Common myeloid progenitor, CD34-positive (primary cell): ENCODE data around the gene CLCN4.
A peak's percentile ranks its signal among the peaks of the same experiment; 100 is the strongest.

Experiments used
- CTCF ChIA-PET: fragments of 350-600 bp; sonication (Branson Sonifier 250); formaldehyde crosslinking; loops from one replicate; lab custom pipeline; 2021; ENCODE audit warnings: antibody characterized with exemption; lab: Charles Lee
- POLR2A ChIA-PET: fragments of 350-600 bp; sonication (Branson Sonifier 250); formaldehyde crosslinking; loops from one replicate; lab custom pipeline; 2021; ENCODE audit warnings: antibody characterized with exemption; lab: Charles Lee
- DNase-seq, 3 donors: peaks; one replicate each; pipeline versions ENCODE4 v3.0.0 to v3.0.0-alpha.2; 2013
- H3K27ac ChIP-seq, 2 experiments: 1 replicate in 1 of 2; 2 replicates in 1 of 2; pipeline ENCODE4 v1.7.0; 2013; ENCODE audit warnings: inconsistent platforms in 2 of 2, low read length in 2 of 2, mild to moderate bottlenecking in 2 of 2, low read depth in 1 of 2, moderate library complexity in 1 of 2; ENCODE audit not compliant: severe bottlenecking in 2 of 2, insufficient read depth in 1 of 2, poor library complexity in 1 of 2
- H3K27me3 ChIP-seq, 5 experiments: replicated peaks in 2 of 5; 1 replicate in 3 of 5; 2 replicates in 2 of 5; pipeline versions ENCODE4 v1.6.1 to v1.7.0; 2013; ENCODE audit warnings: low read length in 4 of 5, mild to moderate bottlenecking in 2 of 5, moderate library complexity in 2 of 5, inconsistent platforms in 1 of 5; ENCODE audit not compliant: insufficient read depth in 5 of 5, control insufficient read depth in 4 of 5
- H3K36me3 ChIP-seq, 4 experiments: 1 replicate in 2 of 4; 2 replicates in 2 of 4; pipeline versions ENCODE4 v1.6.1 to v1.7.0; 2013; ENCODE audit warnings: low read length in 3 of 4, control low read depth in 1 of 4, mild to moderate bottlenecking in 1 of 4; ENCODE audit not compliant: control insufficient read depth in 4 of 4, insufficient read depth in 4 of 4
- H3K4me1 ChIP-seq, 4 experiments: 1 replicate in 3 of 4; 2 replicates in 1 of 4; pipeline versions ENCODE4 v1.6.1 to v1.7.1; 2013; ENCODE audit warnings: low read length in 3 of 4, mild to moderate bottlenecking in 3 of 4, control low read depth in 1 of 4, inconsistent platforms in 1 of 4, moderate library complexity in 1 of 4; ENCODE audit not compliant: control insufficient read depth in 4 of 4, insufficient read depth in 4 of 4; ENCODE audit errors: control extremely low read depth in 1 of 4
- H3K4me3 ChIP-seq, 7 experiments: 1 replicate in 4 of 7; 2 replicates in 3 of 7; pipeline versions ENCODE4 v1.5.1 to v1.7.0; 2013; ENCODE audit warnings: mild to moderate bottlenecking in 7 of 7, low read length in 6 of 7, moderate library complexity in 6 of 7, inconsistent platforms in 2 of 7, low read depth in 2 of 7, control low read depth in 1 of 7; ENCODE audit not compliant: insufficient read depth in 4 of 7, control insufficient read depth in 1 of 7; ENCODE audit errors: extremely low read depth in 1 of 7
- H3K9me3 ChIP-seq, 5 experiments: 1 replicate in 4 of 5; 2 replicates in 1 of 5; pipeline versions ENCODE4 v1.6.1 to v1.7.1; 2013; ENCODE audit warnings: low read length in 4 of 5, mild to moderate bottlenecking in 2 of 5, inconsistent platforms in 1 of 5, low read depth in 1 of 5, moderate library complexity in 1 of 5; ENCODE audit not compliant: control insufficient read depth in 4 of 5, insufficient read depth in 2 of 5; ENCODE audit errors: control extremely low read depth in 1 of 5
- WGBS: methylation state at CpG from one replicate; pipeline ENCODE4 v1.1.5; 2013; ENCODE audit not compliant: insufficient coverage; 5-methylcytosine and 5-hydroxymethylcytosine counted together

The CLCN4 gene

DNA sequence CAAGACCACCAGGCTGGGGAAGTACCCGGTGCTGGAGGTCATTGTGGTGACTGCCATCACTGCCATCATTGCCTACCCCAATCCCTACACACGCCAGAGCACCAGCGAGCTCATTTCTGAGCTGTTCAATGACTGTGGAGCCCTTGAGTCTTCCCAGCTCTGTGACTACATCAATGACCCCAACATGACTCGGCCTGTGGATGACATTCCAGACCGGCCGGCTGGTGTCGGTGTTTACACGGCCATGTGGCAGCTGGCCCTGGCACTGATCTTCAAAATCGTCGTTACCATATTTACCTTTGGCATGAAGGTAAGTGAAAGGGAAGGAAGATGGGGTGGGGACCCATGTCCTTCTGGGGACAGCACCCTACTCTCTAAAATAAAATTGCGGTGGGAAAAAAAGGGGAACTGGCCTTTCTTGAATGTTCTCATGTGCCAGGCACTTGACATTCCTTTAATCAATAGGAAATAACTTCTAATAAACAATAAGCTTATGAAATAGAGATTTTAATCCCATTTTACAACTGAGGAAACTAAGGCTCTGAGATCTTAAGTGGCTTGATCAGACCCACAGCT lies 51.6 kb downstream of the CLCN4 start:
- Histone ChIP-seq H3K27me3 (no peaks in the 10 kb centered on the region), H3K27ac (no peak overlapping the region), H3K4me3 (no peak overlapping the region), H3K9me3 (no peaks in the 10 kb centered on the region), H3K4me1 (no peaks in the 10 kb centered on the region), H3K36me3 (no peaks in the 10 kb centered on the region)
- ChIA-PET CTCF (interaction anchor here (1.4 to 2.2 kb wide), 2 partner anchors 11 to 18 kb away, joined by 3 to 5 read pairs; no protein-coding TSS in a partner anchor), POLR2A (no interaction called here)
- WGBS, result 93% methylated on average over 4 of the region's 11 CpGs
- no peak for DNase-seq

GRCh38 chrX:10208953-10209352 lies 52.2 kb downstream of the CLCN4 start:
- POLR2A ChIA-PET, result no interaction called here
- no peaks in the 10 kb centered on the region for H3K27me3 ChIP-seq
- CTCF ChIA-PET, result interaction anchor here (1.2 to 2.2 kb wide), 3 partner anchors 12 to 22 kb away, joined by 3 to 5 read pairs (median 3); no protein-coding TSS in a partner anchor
- no peaks in the 10 kb centered on the region for H3K4me1 ChIP-seq
- no peaks in the 10 kb centered on the region for H3K9me3 ChIP-seq
- no peak overlapping the region for H3K4me3 ChIP-seq
- H3K27ac ChIP-seq, result no peak overlapping the region
- no peak for DNase-seq
- 75% methylated on average over 4 of the region's 4 CpGs for WGBS
- no peaks in the 10 kb centered on the region for H3K36me3 ChIP-seq

GRCh38 chrX:10212395-10212794 lies 55.6 kb downstream of the CLCN4 start:
- ChIA-PET CTCF (no interaction called here), POLR2A (no interaction called here)
- no peaks in the 10 kb centered on the region for H3K36me3 ChIP-seq
- H3K9me3 ChIP-seq, result no peaks in the 10 kb centered on the region
- H3K4me3 ChIP-seq, result no peak overlapping the region
- H3K4me1 ChIP-seq, result no peaks in the 10 kb centered on the region
- H3K27me3 ChIP-seq, result no peaks in the 10 kb centered on the region
- DNase-seq, result no peak
- H3K27ac ChIP-seq, result no peak overlapping the region
- WGBS, result 93% methylated on average over 12 of the region's 15 CpGs

GRCh38 chrX:10213716-10214115 lies 56.9 kb downstream of the CLCN4 start:
- no peak for DNase-seq
- POLR2A ChIA-PET, result interaction anchor here (0.6 kb wide), 1 partner anchor 11 kb away, joined by 3 read pairs; no protein-coding TSS in a partner anchor
- CTCF ChIA-PET, result no interaction called here

DNA sequence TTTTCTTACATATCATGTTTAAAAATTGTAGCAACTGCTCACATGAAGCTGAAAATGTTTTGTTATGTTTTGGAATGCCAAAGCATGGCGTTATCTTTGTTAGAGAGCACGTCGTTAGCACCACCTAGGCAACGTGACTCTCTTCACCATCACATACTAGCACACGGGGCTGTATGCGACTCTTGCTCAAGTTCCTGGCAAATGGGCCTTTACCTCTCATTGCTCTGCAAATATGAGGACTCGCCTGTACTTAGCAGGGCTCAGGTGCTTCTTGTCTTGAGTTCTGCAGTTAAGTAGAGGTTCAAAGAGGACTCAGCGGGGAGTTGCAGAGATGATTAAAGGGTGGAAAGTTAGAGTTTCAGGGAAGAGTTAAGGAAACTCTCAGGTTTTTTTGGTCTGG lies 59.4 kb downstream of the CLCN4 start:
- Histone ChIP-seq H3K4me3 (no peak overlapping the region), H3K27me3 (no peaks in the 10 kb centered on the region), H3K27ac (no peak overlapping the region), H3K9me3 (no peaks in the 10 kb centered on the region), H3K4me1 (no peaks in the 10 kb centered on the region), H3K36me3 (no peaks in the 10 kb centered on the region)
- no peak for DNase-seq
- POLR2A ChIA-PET, result no interaction called here
- WGBS, result 74% methylated on average over 2 of the region's 8 CpGs
- CTCF ChIA-PET, result no interaction called here

More at GRCh38 chrX:10213716-10214115, 56.9 kb downstream of the CLCN4 start:
- no peaks in the 10 kb centered on the region for H3K4me1 ChIP-seq
- 95% methylated on average over 24 of the region's 24 CpGs for WGBS
- H3K27ac ChIP-seq, result no peak overlapping the region
- no peaks in the 10 kb centered on the region for H3K27me3 ChIP-seq
- no peak overlapping the region for H3K4me3 ChIP-seq
- no peaks in the 10 kb centered on the region for H3K9me3 ChIP-seq
- no peaks in the 10 kb centered on the region for H3K36me3 ChIP-seq

- WGBS, result no CpG with 5 or more reads among the region's 1 CpG
- H3K9me3 ChIP-seq, result no peaks in the 10 kb centered on the region
- POLR2A ChIA-PET, result no interaction called here
Measured at GRCh38 chrX:10217198-10217597, 60.4 kb downstream of the CLCN4 start.

GRCh38 chrX:10221651-10222050 lies 64.9 kb downstream of the CLCN4 start:
- Histone ChIP-seq H3K4me1 (no peaks in the 10 kb centered on the region), H3K4me3 (no peak overlapping the region), H3K27me3 (no peaks in the 10 kb centered on the region), H3K36me3 (no peaks in the 10 kb centered on the region), H3K27ac (no peak overlapping the region), H3K9me3 (no peaks in the 10 kb centered on the region)
- ChIA-PET POLR2A (no interaction called here), CTCF (no interaction called here)
- WGBS, result 85% methylated on average over 6 of the region's 6 CpGs
- DNase-seq, result no peak

More at GRCh38 chrX:10217198-10217597, 60.4 kb downstream of the CLCN4 start:
- Histone ChIP-seq H3K27ac (no peak overlapping the region), H3K36me3 (no peaks in the 10 kb centered on the region), H3K4me3 (no peak overlapping the region), H3K27me3 (no peaks in the 10 kb centered on the region), H3K4me1 (no peaks in the 10 kb centered on the region)
- peak in 2 of 3 donors; percentile 11 to 21 for DNase-seq
- CTCF ChIA-PET, result no interaction called here
